ENCODE data around the gene SCAP. TPM values are rescaled to one million over a fixed set of nuclear protein-coding genes. Genes with fewer than 3 reads are reported as not detected.

Gene SCAP
- total and polyA plus RNA-seq, 2 experiments from 2014 or later = 87.6 to 140 TPM

DNA sequence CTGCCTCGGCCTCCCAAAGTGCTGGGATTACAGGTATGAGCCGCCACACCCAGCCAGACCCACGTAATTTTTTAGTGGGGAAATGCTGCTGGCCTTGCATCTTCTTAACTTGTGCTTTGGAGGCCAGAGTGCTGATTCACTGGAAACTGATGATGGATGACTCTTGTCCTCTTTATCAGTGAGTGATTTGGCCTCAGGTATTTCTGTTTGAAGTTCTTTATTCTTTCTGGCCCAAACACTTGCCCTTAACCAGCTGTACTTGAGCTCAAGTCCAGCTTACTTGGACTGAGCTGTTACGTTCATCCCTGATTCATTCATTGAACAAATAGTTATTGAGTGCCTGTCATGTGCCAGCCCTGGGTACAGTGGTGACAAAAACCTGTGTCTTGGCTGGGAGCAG is 90.7 kb downstream of the SCAP start:
- TF ChIP-seq, protein P1, sequence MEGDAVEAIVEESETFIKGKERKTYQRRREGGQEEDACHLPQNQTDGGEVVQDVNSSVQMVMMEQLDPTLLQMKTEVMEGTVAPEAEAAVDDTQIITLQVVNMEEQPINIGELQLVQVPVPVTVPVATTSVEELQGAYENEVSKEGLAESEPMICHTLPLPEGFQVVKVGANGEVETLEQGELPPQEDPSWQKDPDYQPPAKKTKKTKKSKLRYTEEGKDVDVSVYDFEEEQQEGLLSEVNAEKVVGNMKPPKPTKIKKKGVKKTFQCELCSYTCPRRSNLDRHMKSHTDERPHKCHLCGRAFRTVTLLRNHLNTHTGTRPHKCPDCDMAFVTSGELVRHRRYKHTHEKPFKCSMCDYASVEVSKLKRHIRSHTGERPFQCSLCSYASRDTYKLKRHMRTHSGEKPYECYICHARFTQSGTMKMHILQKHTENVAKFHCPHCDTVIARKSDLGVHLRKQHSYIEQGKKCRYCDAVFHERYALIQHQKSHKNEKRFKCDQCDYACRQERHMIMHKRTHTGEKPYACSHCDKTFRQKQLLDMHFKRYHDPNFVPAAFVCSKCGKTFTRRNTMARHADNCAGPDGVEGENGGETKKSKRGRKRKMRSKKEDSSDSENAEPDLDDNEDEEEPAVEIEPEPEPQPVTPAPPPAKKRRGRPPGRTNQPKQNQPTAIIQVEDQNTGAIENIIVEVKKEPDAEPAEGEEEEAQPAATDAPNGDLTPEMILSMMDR (IDR thresholded peaks at IDR 0.05; ENCODE audit: low read depth, low read length) = no peak

GRCh38 chr3:47384425-47384824 is 91.3 kb downstream of the SCAP start:
- no peak overlapping the region for H3K4me3 ChIP-seq
- no peaks in the 10 kb centered on the region for H3K36me3 ChIP-seq
- H3K9me3 ChIP-seq (ENCODE audit: low read depth) = no peaks in the 10 kb centered on the region
- peaks cover 6% of the 10 kb centered on the region for H3K4me1 ChIP-seq (ENCODE audit: low read depth)
- H3K27me3 ChIP-seq = no peaks in the 10 kb centered on the region
- no peak overlapping the region for H3K27ac ChIP-seq
- no peak for DNase-seq (ENCODE audit: low read depth in 1 of 2, low spot score in 1 of 2)
- TF ChIP-seq, protein P1 (IDR thresholded peaks at IDR 0.05; ENCODE audit: low read depth, low read length) = no peak

More for the DNA sequence above, 90.7 kb downstream of the SCAP start:
- DNase-seq (ENCODE audit: low read depth in 1 of 2, low spot score in 1 of 2) = peak in 1 of 2 donors; percentile 27
- Histone ChIP-seq H3K4me1 (ENCODE audit: low read depth) (no peaks in the 10 kb centered on the region), H3K36me3 (no peaks in the 10 kb centered on the region), H3K27me3 (no peaks in the 10 kb centered on the region), H3K27ac (no peak overlapping the region), H3K9me3 (ENCODE audit: low read depth) (no peaks in the 10 kb centered on the region), H3K4me3 (no peak overlapping the region)

- no peaks in the 10 kb centered on the region for H3K9me3 ChIP-seq (ENCODE audit: low read depth)
- H3K36me3 ChIP-seq = no peaks in the 10 kb centered on the region
- no peaks in the 10 kb centered on the region for H3K27me3 ChIP-seq
- peak overlapping the region; percentile 88 for H3K27ac ChIP-seq
- H3K4me1 ChIP-seq (ENCODE audit: low read depth) = peaks cover 7% of the 10 kb centered on the region
- TF ChIP-seq, protein P1 (IDR thresholded peaks at IDR 0.05; ENCODE audit: low read depth, low read length) = no peak
- peak overlapping the region; percentile 79 for H3K4me3 ChIP-seq
- DNase-seq (ENCODE audit: low read depth in 1 of 2, low spot score in 1 of 2) = peak; percentile 89 to 92
Observed at GRCh38 chr3:47381317-47382157, 94.2 kb downstream of the SCAP start.

DNA sequence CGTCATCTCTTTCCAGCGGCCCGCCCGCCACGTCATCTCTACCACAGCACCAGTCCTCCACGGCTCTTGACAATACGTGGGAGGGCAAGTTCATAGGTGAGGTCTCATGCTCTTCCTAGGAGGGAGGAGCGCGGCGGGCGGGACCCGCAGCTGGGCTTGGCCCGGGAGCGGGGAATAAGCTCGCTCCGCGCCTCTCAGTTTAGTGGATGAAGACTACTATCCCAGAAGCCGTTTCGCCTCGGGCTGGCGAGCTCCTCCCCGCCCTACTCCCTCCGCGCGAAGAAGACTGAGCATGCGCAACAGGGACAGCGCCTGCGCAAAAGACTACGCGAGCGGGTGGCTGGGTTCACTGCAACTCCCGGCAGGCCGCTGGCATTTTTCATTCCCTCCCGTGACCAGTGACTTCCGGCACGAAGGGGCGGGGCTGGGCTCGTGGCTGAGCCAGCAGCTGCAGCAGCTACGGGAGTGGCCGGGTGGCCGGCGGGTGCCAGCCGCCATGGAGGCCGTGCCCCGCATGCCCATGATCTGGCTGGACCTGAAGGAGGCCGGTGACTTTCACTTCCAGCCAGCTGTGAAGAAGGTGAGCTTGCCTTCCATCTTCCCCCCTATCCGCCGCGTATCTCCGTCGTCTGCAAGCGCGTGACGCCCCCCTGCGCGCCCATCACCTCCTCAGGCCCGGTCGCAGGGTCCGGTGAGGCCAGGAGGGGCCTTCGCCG is 95.0 kb downstream of the SCAP start, which contains the start of gene PTPN23:
TSS of gene PTPN23 (plus strand) at position 421 of the 716 bp plus-strand sequence. CDS start at position 497, 76 bp downstream.
- Histone ChIP-seq H3K27me3 (no peaks in the 10 kb centered on the region), H3K4me3 (peak within 1 kb of the TSS; percentile 79), H3K4me1 (ENCODE audit: low read depth) (peaks cover 7% of the 10 kb centered on the region), H3K9me3 (ENCODE audit: low read depth) (no peaks in the 10 kb centered on the region), H3K27ac (peak within 1 kb of the TSS; percentile 88), H3K36me3 (no peaks in the 10 kb centered on the region)
- TF ChIP-seq, protein P1 (IDR thresholded peaks at IDR 0.05; ENCODE audit: low read depth, low read length) = peak; percentile 6
- DNase-seq (ENCODE audit: low read depth in 1 of 2, low spot score in 1 of 2) = peak; percentile 99

DNA sequence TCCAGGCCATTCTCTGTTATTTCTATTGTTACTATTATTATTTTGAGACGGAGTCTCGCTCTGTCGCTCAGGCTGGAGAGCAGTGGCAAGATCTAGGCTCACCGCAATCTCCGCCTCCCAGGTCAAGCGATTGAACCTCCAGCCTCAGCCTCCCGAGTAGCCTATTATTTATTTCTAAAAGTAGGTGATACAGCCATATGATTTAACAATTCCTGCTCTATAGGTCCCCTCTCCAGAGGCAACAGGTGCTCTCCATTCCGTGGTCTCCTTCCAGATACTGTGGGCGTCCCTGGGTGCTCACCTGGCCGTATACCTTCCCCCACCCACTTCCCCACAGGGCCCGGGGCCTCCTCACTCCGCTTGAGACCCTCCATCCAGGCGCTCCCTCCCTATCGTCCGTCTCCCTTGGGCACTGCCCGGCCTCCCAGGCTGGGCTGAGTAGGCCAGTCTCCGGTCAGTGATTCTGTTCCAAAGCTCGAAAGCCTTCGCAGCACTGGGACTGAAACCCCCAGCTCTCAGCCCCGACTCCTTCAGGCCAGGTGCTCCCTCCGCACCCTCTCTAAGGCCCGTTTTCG is 95.6 kb downstream of the SCAP start:
- Histone ChIP-seq H3K4me3 (peak overlapping the region; percentile 79), H3K27me3 (no peaks in the 10 kb centered on the region), H3K27ac (peak overlapping the region; percentile 88), H3K9me3 (ENCODE audit: low read depth) (no peaks in the 10 kb centered on the region), H3K4me1 (ENCODE audit: low read depth) (peaks cover 7% of the 10 kb centered on the region), H3K36me3 (no peaks in the 10 kb centered on the region)
- TF ChIP-seq, protein P1 (IDR thresholded peaks at IDR 0.05; ENCODE audit: low read depth, low read length) = no peak
- DNase-seq (ENCODE audit: low read depth in 1 of 2, low spot score in 1 of 2) = no peak

All from cardiac muscle cell (in vitro differentiated cells and primary cell).